Activated CD4-positive, alpha-beta T cell treated with anti-CD3 and anti-CD28 coated beads, Interleukin-2, amount 50 U/mL, for 4 hours (primary cell): Measurements from ENCODE around the gene B4GALT1.
"Not testable (repeated sequence)": the region's sequence is repeated elsewhere in the genome, so short reads cannot be mapped to it uniquely, and the experiment has no call there.

Experiments used
- DNase-seq, 2 experiments: peaks; one replicate each; pipeline ENCODE4 v3.0.0-alpha.2; 2020

The B4GALT1 gene

GRCh38 chr9:33161589-33162132 lies 5.5 kb downstream of the B4GALT1 start:
- no peak for DNase-seq

DNA sequence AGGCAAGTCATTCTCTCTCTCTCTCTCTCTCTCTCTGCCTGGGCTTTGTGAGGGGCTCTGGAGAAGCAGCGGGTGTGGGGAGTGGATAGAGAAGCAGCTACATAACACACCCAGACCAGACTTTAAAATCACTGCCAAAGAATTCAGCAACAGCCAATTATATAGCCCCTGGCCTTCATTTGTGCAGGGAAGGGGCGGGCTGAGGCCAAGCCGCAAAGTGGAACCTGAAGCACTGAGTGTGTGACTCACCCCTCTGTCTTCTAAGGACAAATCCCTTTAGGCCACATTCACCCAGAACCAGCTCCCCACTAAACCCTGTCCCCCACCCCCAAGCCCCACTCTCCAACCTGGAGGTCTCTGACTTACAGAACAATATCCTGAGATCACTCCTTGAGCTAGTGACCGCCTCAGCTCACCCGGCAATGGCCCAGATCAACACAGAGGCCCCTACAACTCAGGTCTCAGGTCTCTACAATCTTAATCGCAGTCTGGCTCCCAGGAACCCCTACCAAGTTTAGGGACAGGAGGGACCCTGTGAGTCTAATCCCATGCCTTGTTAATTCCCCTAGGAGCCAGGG lies 6.0 kb downstream of the B4GALT1 start:
- peak; percentile 35 to 38 for DNase-seq

DNA sequence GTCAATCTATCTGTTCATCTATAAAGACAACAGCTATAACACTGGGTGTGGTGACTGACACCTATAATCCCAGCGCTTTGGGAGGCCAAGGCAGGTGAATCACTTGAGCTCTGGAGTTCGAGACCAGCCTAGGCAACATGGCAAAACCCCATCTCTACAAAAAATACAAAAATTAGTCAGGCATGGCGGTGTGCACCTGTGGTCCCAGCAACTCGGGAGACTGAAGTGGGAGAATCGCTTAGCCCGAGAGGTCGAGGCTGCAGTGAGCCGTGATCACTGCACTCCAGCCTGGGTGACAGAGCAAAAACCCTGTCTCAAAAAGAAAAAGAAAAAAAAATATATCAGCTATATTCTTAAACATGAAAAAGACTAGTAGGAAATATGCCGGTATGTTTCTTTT lies 6.7 kb downstream of the B4GALT1 start:
- DNase-seq = not testable (repeated sequence)

DNA sequence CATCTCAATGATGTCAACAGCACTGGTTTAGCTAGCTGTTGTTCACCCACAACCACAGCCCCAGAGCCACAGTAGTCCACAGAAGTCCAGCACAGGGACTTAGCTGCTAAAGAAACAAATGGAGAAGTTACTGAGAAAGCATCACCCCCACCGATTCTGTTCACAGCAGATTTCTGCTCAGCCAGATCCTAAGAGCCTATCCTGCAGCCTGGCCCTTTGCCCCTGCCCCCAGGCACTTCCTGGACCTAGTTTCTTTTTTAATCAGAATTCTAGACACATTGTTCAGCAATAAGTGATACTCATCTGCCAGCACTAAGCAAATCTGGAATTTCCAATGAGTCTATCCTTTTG lies 7.4 kb downstream of the B4GALT1 start:
- peak; percentile 44 to 49 for DNase-seq

DNA sequence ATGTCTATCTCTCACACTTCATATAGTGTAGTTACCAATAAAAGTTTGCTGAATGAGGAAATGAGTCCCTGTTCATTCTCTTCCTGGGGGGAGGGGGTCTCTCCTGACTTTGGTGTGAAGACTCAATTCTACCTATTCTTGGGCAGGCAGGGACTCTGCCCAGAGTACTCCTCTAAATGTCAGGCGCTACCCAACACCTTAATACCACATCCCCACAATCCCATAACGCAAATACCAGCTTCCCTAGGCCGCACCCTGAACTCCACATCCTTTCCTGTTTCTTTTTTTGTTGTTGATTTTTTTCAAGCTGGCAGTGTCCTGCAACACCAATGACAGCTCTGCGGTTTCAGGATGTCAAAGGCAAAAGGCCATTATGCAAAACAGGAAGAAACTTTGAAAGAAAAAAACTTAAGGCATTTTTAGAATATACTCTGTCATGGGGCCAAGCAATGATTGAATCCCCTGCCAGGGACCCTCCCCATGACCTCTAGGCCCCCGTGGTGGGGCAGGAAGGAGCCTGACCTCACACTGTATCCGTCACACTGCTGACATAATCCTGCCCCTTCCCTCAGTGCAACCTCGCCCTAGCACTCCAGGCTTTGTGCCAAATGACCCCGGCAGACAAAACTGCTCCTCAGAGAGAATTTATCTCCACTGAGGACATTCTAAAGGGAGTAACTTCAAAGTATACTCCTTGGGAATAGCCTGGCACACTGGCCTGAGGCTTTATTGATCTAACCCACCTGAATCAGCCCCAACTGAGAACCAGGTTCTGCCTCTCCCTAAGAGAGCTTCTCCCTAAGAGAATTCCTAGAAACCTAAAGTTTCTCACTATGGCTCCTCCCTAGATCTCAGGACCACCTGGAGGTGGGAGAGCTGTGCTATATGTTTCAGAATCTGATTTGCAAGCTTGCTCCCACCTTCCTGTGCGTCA lies 8.0 kb downstream of the B4GALT1 start:
- DNase-seq = no peak

DNA sequence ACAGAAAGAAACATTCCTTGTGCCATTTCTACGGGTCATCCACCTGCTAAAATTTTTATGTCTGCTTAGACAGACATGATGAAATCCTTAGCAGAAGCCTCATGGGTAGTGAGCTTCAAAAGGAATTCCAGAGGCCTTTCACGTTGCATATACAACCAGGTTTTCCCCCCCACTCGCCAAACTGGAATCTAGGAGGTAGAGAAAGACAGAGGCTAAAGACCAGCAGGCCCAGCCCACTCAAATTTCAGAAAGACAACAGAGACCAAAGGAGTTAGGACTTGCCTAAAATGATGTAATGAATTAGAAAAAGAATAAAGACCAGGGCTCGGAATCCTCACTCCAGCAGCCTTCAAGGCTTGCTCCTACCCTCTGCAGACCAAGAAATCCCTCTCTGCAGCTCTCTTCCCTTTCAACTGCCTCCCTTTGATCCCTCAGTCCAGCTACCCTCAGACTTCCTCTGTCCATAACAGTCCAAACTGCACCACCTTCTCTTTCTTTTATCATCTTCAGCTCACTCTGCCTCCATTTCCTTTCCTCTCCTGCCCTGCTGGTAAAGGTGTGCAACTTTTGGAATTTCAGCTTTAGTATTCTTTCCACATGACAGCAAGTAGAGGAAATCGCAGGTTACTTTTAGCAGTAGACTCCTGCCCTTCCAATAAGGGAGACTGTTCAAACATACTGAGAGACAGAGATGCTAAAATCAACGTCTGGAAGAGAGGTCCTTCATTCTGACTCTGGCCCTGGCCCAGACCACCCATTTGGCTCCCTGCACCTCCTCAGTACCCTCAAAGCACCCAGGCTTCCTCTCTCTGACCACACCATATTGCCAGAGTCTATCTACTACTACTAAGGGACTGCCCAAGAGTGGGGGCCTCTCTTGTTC lies 8.9 kb downstream of the B4GALT1 start:
- DNase-seq = no peak

DNA sequence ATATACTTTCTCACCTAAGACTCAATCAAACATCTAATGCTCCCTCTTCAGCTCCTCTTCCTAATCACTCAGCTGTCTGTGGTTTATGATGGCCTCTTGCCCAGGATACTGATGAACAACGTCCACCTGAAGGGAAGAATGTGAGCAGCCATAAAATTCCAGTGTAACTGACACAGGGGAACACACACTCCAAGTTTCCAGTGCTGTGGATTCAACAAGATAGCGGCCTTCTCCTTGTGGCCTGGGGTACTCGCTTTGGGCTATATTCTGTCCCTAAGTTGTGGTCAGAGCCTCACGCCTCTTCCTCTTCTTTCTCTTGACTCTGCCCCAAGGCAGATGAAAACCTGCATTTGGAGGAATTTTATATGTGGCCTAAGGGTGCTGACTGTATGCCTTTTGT lies 11.7 kb downstream of the B4GALT1 start:
- no peak for DNase-seq

GRCh38 chr9:33154371-33154770 lies 12.8 kb downstream of the B4GALT1 start:
- no peak for DNase-seq

DNA sequence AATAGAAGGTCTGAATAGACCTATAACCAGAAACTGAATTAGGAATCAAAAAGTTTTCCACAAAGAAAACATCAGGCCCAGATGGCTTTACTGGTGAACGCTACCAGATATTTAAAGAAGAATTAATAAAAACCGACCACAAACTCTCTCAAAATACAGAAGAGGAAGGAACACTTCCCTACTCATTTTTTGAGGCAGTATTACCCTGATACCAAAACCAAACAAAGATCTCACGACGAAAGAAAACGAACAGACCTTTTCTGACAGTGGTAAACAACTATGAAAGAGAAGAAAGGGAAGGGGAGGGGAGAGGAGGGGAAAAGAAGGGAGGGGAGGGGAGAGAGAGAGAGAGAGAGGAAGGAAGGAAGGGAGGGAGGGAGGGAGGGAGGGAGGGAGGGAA lies 13.5 kb downstream of the B4GALT1 start:
- no peak for DNase-seq

DNA sequence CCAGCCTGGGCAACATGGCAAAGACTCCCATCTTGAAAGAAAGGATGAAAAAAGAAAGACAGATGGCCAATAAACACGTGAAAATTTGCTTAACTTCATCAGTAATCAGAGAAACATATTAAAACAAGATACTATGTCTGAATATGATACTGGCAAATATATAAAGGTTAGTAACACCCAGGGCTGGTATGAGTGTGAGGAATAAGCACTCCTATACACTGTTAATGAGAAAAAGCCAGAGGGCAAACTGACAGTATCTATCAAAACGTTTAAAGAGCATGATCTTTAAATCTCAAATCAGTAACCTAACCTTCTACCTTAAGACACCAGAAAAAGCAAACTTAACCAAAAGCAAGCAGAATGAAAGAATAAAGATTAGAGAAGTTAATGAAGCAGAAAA lies 14.1 kb downstream of the B4GALT1 start:
- no peak for DNase-seq

DNA sequence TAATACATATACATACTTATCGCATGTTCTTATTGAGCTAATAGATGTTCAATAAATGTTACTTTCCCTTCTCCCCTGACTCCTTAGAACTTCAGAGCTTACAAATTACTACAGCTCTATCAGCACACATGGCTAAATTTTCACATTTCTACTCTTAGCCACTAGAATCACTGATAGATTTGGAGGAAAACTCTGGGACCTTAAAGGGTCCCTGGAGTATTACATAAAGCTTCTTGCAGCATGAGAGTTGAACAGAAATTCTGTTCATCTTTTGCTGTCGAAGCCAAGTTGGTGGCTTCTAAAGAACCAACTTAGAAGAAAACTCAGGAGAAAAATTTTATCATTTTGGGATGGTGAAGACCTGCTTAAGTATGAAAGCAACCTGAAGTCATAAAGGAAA lies 15.5 kb downstream of the B4GALT1 start:
- no peak for DNase-seq

DNA sequence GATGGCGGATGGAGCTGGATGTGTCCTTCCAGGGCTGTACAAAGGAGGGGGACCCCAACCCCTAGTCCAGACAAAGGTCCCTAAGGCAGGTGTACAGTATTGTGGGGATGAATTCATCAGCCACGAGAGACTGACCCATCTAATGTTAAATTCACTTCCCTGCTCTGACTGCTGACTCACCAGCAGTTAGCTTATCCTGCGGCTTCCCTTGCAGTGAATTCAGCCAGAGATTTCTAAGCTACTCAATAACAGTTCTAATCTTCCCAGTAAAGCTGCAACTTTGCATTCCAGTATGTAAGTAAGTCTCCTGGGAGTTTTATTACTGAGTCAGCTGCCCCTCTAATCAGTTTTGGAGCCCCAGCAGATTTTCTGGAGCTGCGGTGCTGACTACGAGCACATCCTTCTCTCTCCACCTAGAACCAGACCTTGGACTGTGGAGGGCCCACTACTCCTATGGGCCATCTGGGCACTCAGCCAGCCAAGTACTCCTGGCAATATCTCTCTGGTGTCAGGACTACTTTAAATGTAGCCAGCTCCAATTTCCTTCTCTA lies 16.1 kb downstream of the B4GALT1 start:
- no peak for DNase-seq

DNA sequence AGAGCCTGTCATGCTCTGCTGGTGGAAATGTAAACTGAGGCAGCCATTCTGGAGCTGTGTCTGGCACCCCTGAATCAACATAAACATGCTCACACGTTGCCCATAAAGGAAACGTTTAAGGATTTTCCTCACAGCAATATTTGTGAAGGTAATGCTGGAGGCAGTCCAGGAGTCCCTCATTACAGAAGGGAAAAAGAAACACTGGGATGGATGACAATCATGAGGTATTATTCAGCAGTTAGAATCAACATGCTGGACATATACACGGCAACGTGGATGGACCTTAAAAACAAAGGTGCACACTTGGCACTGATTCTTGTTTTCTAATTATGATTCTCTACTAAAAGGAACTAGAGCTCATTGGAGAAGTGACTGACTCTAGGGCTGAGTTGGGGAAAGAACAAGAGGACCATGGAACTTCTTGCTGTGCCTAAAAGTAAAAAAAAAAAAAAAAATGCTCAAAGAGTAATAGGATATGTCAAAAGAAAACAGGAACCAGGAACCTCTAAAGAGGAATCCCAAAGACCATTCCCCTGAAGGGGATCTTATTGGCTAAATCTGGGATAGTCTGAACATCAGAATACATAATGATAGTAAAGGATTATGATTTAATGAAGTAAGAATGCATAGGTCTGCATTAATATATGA lies 18.6 kb downstream of the B4GALT1 start:
- no peak for DNase-seq

DNA sequence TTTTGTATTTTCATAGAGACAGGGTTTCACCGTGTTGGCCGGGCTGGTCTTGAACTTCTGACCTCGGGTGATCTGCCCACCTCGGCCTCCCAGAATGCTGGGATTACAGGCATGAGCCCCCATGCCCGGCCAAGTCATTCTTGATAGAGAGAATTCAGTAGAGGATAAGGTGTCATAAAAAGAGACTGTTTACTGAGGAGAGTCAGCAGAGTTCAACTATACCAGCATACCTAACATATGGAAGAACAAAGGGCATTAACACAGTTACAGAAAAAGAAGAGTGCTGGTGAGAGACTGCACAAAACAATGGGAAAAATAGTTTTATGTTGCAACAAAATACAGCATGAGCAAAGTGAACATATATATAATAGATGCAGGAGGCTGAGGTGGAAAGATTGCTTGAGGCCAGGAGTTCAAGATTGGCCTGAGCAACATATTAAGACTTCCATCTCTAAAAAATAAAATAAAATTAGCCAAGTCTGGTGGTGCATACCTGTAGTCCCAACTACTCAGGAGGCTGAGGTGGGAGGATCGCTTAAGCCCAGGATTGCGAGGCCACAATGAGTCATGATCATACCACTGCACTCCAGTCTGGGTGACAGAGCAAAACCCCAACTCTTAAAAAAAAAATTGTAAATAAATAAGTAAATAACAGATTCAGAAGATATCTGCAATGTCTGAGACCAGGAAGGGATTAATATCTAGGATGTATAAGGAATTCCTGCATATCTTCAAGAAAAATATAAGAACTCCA lies 19.5 kb downstream of the B4GALT1 start:
- DNase-seq = no peak

- no peak for DNase-seq
Observed at GRCh38 chr9:33146298-33146697, 20.8 kb downstream of the B4GALT1 start.

GRCh38 chr9:33144551-33144950 lies 22.6 kb downstream of the B4GALT1 start:
- no peak for DNase-seq

GRCh38 chr9:33143241-33143661 lies 23.9 kb downstream of the B4GALT1 start:
- DNase-seq = no peak

DNA sequence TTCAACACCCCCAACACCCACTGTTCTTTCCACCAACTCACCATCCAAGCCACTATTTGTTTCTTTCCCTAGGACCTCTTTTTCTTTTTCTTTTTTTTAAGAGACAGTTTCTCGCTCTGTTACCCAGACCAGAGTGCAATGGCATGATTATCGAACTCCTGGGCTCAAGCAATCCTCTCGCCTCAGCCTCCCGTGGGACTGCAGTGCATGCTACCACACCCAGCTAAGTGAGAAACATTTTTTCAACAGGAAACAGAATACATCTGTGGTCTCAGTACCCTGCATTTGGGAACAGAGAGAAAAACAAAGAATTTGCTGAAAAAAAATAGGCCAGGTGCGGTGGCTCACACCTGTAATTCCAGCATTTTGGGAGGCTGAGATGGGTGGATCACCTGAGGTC lies 24.6 kb downstream of the B4GALT1 start:
- DNase-seq = no peak

- DNase-seq = peak in 1 of 2 experiments; percentile 9
Observed at GRCh38 chr9:33140401-33141360, 26.5 kb downstream of the B4GALT1 start.
